Activated CD4-positive, alpha-beta T cell treated with anti-CD3 and anti-CD28 coated beads for 24 hours (primary cell): Measurements from ENCODE around the gene HIGD2B.
"Not testable (repeated sequence)": the region's sequence is repeated elsewhere in the genome, so short reads cannot be mapped to it uniquely, and the experiment has no call there.

Experiments used
- DNase-seq, 2 donors: peaks; one replicate each; pipeline ENCODE4 v3.0.0-alpha.2; 2020; ENCODE audit warnings: low read depth in 2 of 2

The HIGD2B gene

GRCh38 chr15:72676838-72677237 lies 9.1 kb downstream of the HIGD2B start:
- DNase-seq, result no peak

DNA sequence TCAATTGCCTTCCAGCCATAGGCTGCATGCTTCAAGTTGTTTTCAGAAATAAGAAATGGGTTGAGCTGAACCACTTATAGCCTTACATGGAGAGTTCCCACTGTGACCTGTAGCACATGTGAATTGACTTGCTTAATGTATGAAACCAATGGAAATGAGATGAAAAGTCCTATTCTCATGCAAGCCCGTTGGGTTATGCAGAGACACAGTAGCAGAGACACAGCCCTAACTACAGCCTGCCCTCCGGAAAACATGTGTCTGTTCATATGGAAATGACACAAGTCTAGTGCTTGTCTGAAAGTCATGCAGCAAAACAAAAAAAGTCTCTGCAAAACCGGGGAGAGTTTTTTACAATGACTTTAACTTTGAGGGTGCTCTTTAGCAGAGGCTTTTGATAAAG lies 14.5 kb downstream of the HIGD2B start:
- DNase-seq, result no peak

- DNase-seq, result peak; percentile 45 to 67
Measured at GRCh38 chr15:72670656-72671352, 15.2 kb downstream of the HIGD2B start.

GRCh38 chr15:72669803-72670202 lies 16.2 kb downstream of the HIGD2B start:
- not testable (repeated sequence) for DNase-seq

DNA sequence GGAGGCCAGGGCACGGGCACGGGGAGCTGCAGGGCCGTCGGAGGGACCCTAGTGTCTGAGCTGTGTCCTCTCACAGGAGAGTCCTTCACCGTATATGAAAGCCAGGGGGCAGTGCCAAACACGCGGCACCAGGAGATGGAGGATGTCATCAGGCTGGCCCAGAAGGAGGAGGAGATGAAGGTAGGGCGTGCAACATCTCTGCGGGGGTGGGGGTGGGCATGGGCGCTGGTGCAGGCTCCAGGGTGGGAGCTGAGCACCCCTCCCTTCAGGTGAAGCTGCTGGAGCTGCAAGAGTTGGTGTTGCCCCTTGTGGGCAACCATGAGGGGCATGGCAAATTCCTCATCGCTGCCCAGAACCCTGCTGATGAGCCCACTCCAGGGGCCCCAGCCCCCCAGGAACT lies 20.3 kb downstream of the HIGD2B start:
- DNase-seq, result not testable (repeated sequence)

GRCh38 chr15:72663931-72664330 lies 22.1 kb downstream of the HIGD2B start:
- DNase-seq, result not testable (repeated sequence)

DNA sequence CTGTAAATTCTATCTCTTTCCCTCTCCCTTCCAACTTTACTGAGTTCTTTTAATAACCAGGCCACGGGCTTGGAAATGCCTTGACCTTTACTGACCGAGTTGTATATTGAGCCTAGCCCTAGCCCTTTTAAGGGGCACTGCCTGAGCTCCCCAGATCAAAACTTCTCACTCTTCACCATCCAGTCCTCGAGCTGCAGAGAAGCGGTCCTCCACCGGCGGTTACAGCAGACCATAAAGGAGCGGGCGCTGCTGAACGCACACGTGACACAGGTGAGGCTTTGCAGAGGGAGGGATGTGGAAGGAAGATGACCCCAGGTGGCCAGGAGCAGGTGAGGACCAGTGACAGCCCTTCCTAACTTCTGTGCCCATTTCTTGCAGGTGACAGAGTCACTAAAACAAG lies 24.9 kb downstream of the HIGD2B start:
- not testable (repeated sequence) for DNase-seq

GRCh38 chr15:72656014-72656413 lies 30.0 kb downstream of the HIGD2B start:
- not testable (repeated sequence) for DNase-seq

GRCh38 chr15:72654397-72654796 lies 31.6 kb downstream of the HIGD2B start, which contains the start of gene GOLGA6B:
TSS of gene GOLGA6B (plus strand) at chr15:72654697. CDS start at chr15:72654738, 41 bp downstream.
- DNase-seq, result not testable (repeated sequence)

- not testable (repeated sequence) for DNase-seq
Measured at GRCh38 chr15:72648631-72649253, 37.2 kb downstream of the HIGD2B start.

DNA sequence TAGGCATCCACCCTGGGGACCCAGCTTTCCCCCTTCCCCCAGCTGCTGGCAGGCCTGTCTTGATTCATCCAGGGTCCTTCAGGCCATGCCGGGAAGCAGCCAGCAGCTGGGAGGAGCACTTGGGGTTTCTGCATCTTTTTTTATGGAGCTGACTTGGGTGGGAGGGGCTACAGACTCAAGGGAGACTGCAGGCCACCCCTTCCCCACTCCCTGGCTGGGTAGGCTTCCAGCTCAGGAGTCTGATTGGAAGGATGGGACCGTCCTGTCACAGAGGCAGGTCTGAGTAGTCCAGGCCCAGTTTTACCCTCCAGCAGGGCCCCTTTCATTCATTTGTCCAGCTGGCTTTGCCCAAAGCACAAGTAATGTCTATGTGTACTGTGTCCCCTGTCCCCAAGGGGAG lies 43.7 kb downstream of the HIGD2B start:
- DNase-seq, result not testable (repeated sequence)

DNA sequence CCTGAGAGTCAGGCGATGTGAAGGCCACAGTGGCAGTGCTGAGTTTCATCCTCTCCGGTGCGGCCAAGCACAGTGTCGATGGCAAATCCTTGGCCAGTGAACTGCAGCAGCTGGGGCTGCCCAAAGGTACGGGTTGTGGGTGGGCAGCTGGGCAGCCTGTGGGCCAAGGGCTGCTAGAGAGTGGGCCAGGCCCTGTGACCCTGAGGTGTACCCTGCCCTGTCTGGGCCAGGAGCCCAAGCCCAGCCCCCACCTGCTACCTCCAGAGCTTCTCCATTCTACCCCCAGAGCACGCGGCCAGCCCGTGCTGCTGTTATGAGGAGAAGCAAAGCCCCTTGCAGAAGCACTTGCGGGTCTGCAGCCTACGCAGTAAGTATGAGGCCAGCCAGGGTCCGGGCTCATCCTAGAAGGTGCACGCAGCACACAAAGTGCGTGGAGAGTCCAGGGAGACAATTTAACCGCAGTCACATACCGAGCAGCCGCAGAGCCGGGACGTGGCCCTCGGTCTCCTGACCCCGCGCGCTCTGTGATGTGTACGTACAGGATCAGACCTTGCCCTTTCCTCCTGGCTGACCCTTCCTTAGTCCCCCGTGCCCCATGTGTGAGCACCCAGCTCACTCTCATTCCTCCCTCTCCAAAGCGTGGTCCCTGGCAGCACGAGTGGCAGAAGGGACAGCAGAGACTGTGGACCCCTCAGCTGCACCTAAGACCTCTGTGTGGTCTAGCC lies 46.1 kb downstream of the HIGD2B start:
- not testable (repeated sequence) for DNase-seq

GRCh38 chr15:72636519-72637282 lies 49.3 kb downstream of the HIGD2B start:
- DNase-seq, result peak; percentile 21 to 57

DNA sequence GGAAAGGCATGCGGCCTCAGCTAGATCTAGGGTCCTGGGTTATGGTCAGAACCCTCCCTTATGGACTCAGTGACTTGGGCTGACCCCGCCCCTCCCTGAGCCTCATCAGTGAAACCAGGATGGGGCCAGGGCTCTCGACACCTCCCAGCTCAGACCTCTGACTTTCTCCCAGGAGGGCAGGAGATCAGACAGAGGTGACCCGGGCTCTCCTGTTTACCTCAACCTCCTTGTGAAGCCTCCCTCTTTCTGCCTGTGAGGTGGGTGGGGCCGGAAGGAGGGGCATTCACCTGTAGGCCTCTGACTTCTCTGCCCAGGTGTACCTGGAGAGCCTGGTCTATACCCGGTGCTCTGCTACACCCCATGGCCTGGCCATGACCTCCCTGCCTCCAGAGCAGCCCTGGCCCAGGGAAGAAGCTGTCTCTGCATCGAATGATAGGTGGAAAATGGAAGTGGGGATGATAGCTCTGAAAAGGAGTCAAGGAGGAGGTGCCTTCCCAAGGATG lies 56.9 kb downstream of the HIGD2B start:
- DNase-seq, result not testable (repeated sequence)

DNA sequence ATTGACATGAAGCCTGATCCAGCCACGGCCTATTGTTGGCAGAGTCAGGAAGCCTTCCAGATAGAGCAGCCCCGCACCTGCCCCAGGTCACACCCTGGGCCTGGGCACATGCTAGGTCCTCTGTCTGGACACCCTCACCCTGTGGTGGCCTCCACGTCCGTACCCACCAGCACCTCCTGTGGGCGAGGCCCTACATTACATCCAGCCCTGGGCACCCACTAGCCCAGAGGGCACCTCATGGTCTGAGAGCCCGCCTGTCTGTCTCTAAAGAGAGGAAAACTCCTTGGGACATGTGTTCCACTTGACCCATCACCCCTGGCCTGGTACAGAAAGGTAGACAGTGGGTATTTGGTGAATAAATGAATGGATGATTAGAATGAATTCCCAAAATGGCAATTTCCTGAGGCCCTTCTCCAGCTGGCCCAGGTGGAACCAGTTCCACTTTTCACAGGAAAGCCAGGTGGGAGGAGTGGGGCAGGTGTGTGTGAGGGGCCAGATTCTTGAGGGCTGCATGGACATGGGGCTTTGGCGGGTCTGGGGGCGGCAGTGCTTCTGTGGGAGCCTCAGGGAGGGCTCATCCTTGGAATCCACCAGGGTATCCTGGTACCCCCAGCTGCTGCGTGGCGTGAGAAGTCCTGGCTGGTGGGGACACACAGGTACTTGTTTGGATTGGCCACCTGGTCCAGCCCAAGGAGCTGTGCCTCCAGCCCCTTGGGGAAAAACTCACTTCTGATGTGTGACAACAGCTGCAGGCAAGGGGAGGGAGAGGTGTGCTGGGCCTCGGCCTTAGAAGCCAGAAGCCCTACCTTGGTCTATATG lies 57.5 kb downstream of the HIGD2B start:
- DNase-seq, result not testable (repeated sequence)

DNA sequence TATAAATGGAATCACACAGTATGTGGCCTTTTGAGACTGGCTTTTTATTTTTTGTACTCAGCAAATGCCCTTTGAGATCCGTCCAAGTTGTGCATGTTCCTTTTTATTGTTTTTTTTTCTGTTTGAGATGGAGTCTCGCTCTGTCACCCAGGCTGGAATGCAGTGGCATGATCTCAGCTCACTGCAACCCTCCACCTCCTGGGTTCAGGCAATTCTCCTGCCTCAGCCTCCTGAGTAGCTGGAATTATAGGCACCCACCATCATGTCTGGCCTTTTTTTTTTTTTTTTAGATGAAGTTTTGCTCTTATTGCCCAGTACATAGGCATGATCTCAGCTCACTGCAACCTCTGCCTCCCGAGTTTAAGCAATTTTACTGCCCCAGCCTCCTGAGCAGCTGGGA lies 59.8 kb downstream of the HIGD2B start:
- DNase-seq, result not testable (repeated sequence)
